Calu3 (cell line): ENCODE data around the gene GALNT8. TPM values are rescaled to one million over a fixed set of nuclear protein-coding genes. Genes with fewer than 3 reads are reported as not detected.

Experiments
- BruUV-seq: library from RNA; stranded (reverse); fragments of 400-500 nt; replicated peaks from 2 replicates; lab custom pipeline; 2021; lab: Mats Ljungman, UMichigan
- CTCF ChIA-PET: fragments of 300-600 bp; sonication (Branson Sonifier 250); formaldehyde crosslinking; loops from one replicate; lab custom pipeline; 2022; ENCODE audit warnings: antibody characterized with exemption; lab: Charles Lee
- DNase-seq: peaks from one replicate; pipeline ENCODE4 v3.0.0; 2022
- H3K27ac Mint-ChIP-seq: one replicate; pipeline ENCODE4 v1.8.0; 2022; ENCODE audit warnings: mixed read lengths; ENCODE audit not compliant: unreplicated experiment
- H3K27me3 Mint-ChIP-seq: one replicate; pipeline ENCODE4 v1.8.0; 2022; ENCODE audit warnings: mixed read lengths; ENCODE audit not compliant: unreplicated experiment
- H3K36me3 Mint-ChIP-seq: one replicate; pipeline ENCODE4 v1.8.0; 2022; ENCODE audit warnings: mild to moderate bottlenecking, moderate library complexity, mixed read lengths; ENCODE audit not compliant: insufficient read depth, unreplicated experiment
- H3K4me1 Mint-ChIP-seq: one replicate; pipeline ENCODE4 v1.8.0; 2022; ENCODE audit warnings: mild to moderate bottlenecking, low read depth, mixed read lengths; ENCODE audit not compliant: unreplicated experiment
- H3K4me3 Mint-ChIP-seq: one replicate; pipeline ENCODE4 v1.8.0; 2022; ENCODE audit warnings: mild to moderate bottlenecking, low read depth, moderate library complexity, mixed read lengths; ENCODE audit not compliant: unreplicated experiment
- H3K9me3 Mint-ChIP-seq: one replicate; pipeline ENCODE4 v1.8.0; 2022; ENCODE audit warnings: low read depth, mixed read lengths; ENCODE audit not compliant: unreplicated experiment
- intact Hi-C: fragments of 100-400 bp; cut with micrococcal nuclease; formaldehyde crosslinking; loops from one replicate; pipeline ENCODE4 v1.10.0; 2022; ENCODE audit not compliant: unreplicated experiment
- total RNA-seq: library from RNA; stranded (reverse); gene quantifications from 2 replicates; pipeline ENCODE4 v1.2.3, GENCODE V29; 2022
- TF ChIP-seq, protein P1 (sequence below): fragments of 200-600 bp; IDR thresholded peaks from one replicate; pipeline ENCODE4 v1.8.0; 2022; ENCODE audit warnings: antibody characterized with exemption; ENCODE audit not compliant: unreplicated experiment

The GALNT8 gene
- total RNA-seq, 1 experiment from 2014 or later = not detected

GRCh38 chr12:4787965-4788364 lies 67.8 kb downstream of the GALNT8 start:
- intact Hi-C loops = no loop called here
- H3K36me3 Mint-ChIP-seq = no peaks in the 10 kb centered on the region
- H3K4me3 Mint-ChIP-seq = no peak overlapping the region
- no peaks in the 10 kb centered on the region for H3K4me1 Mint-ChIP-seq
- BruUV-seq = no TSS peak
- peaks cover 52% of the 10 kb centered on the region for H3K27me3 Mint-ChIP-seq
- TF ChIP-seq, protein P1, sequence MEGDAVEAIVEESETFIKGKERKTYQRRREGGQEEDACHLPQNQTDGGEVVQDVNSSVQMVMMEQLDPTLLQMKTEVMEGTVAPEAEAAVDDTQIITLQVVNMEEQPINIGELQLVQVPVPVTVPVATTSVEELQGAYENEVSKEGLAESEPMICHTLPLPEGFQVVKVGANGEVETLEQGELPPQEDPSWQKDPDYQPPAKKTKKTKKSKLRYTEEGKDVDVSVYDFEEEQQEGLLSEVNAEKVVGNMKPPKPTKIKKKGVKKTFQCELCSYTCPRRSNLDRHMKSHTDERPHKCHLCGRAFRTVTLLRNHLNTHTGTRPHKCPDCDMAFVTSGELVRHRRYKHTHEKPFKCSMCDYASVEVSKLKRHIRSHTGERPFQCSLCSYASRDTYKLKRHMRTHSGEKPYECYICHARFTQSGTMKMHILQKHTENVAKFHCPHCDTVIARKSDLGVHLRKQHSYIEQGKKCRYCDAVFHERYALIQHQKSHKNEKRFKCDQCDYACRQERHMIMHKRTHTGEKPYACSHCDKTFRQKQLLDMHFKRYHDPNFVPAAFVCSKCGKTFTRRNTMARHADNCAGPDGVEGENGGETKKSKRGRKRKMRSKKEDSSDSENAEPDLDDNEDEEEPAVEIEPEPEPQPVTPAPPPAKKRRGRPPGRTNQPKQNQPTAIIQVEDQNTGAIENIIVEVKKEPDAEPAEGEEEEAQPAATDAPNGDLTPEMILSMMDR = no peak
- H3K27ac Mint-ChIP-seq = no peak overlapping the region
- H3K9me3 Mint-ChIP-seq = peaks cover 8% of the 10 kb centered on the region
- no peak for DNase-seq
- CTCF ChIA-PET = no interaction called here

GRCh38 chr12:4789776-4790175 lies 69.6 kb downstream of the GALNT8 start:
- H3K36me3 Mint-ChIP-seq = no peaks in the 10 kb centered on the region
- no peak overlapping the region for H3K27ac Mint-ChIP-seq
- CTCF ChIA-PET = no interaction called here
- no TSS peak for BruUV-seq
- H3K27me3 Mint-ChIP-seq = peaks cover 60% of the 10 kb centered on the region
- H3K4me1 Mint-ChIP-seq = no peaks in the 10 kb centered on the region
- no peak overlapping the region for H3K4me3 Mint-ChIP-seq
- TF ChIP-seq, protein P1 = no peak
- DNase-seq = no peak
- peaks cover 8% of the 10 kb centered on the region for H3K9me3 Mint-ChIP-seq
- intact Hi-C loops = no loop called here

- CTCF ChIA-PET = no interaction called here
- H3K27me3 Mint-ChIP-seq = peaks cover 45% of the 10 kb centered on the region
- no TSS peak for BruUV-seq
These were observed 71.3 kb downstream of the GALNT8 start for GRCh38 chr12:4791497-4791896.

DNA sequence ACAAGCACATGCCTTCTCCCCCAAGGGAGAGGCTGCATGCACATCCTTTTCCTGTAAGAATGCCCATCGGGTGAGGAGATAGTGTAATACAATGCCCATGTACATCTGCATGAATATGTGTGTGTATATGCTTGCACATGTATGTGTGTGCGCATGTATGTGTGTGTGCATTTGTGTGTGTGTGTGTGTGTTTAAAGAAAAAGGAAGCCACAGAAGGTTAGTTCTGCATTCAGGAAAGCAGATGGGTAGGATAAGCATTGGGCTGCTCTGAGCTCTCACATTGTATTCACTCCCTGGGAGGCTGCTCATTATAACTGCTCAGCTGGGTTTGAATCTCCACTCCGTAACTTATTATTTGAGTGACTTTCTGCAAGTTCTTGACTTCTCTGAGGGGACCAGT lies 74.3 kb downstream of the GALNT8 start:
- Mint-ChIP-seq H3K27me3 (peaks cover 60% of the 10 kb centered on the region), H3K27ac (no peak overlapping the region), H3K36me3 (no peaks in the 10 kb centered on the region), H3K4me3 (no peak overlapping the region), H3K9me3 (peaks cover 6% of the 10 kb centered on the region), H3K4me1 (no peaks in the 10 kb centered on the region)
- CTCF ChIA-PET = no interaction called here
- TF ChIP-seq, protein P1 = no peak
- DNase-seq = no peak
- no TSS peak for BruUV-seq
- intact Hi-C loops = no loop called here

More at GRCh38 chr12:4791497-4791896, 71.3 kb downstream of the GALNT8 start:
- Mint-ChIP-seq H3K36me3 (no peaks in the 10 kb centered on the region), H3K4me1 (no peaks in the 10 kb centered on the region), H3K9me3 (peaks cover 8% of the 10 kb centered on the region), H3K27ac (no peak overlapping the region), H3K4me3 (no peak overlapping the region)
- intact Hi-C loops = no loop called here
- DNase-seq = no peak
- TF ChIP-seq, protein P1 = no peak
